Esophagus muscularis mucosa (tissue), 4 donors: ENCODE measurements around the gene ACTR8. TPM values are rescaled to one million over a fixed set of nuclear protein-coding genes. Genes with fewer than 3 reads are reported as not detected.
"Not testable (repeated sequence)": the region's sequence is repeated elsewhere in the genome, so short reads cannot be mapped to it uniquely, and the experiment has no call there.

ENCODE experiments used
- DNase-seq: peaks from one replicate; pipeline ENCODE4 v3.0.0-alpha.2; 2017; ENCODE audit errors: extremely low spot score
- H3K27ac ChIP-seq, 4 donors: fragments of 200-600 bp; sonication (generic); replicated peaks in 1 of 4; 1 replicate in 3 of 4; 2 replicates in 1 of 4; pipeline ENCODE4 v1.5.1; 2016 to 2019; ENCODE audit warnings: mild to moderate bottlenecking in 1 of 4
- H3K27me3 ChIP-seq, 4 donors: fragments of 200-600 bp; sonication (generic); one replicate each; pipeline versions ENCODE4 v1.5.1 to v1.6.0; 2016 to 2019
- H3K36me3 ChIP-seq, 4 donors: fragments of 200-600 bp; sonication (generic); one replicate each; pipeline ENCODE4 v1.5.1; 2016 to 2019
- H3K4me1 ChIP-seq, 4 donors: fragments of 200-600 bp; sonication (generic); one replicate each; pipeline ENCODE4 v1.5.1; 2016 to 2019
- H3K4me3 ChIP-seq, 4 donors: fragments of 200-600 bp; sonication (generic); 1 replicate in 2 of 4; 2 replicates in 2 of 4; pipeline ENCODE4 v1.5.1; 2016 to 2019; ENCODE audit warnings: mild to moderate bottlenecking in 4 of 4, moderate library complexity in 1 of 4
- H3K9me3 ChIP-seq, 4 donors: fragments of 200-600 bp; sonication (generic); 1 replicate in 3 of 4; 2 replicates in 1 of 4; pipeline ENCODE4 v1.5.1; 2016 to 2019
- EP300 ChIP-seq: sonication (generic); formaldehyde crosslinking; IDR thresholded peaks from one replicate; pipeline ENCODE4 v1.6.1; 2017; ENCODE audit warnings: antibody characterized with exemption
- POLR2A ChIP-seq: fragments of 450-650 bp; IDR thresholded peaks from one replicate; pipeline ENCODE4 v1.6.1; 2017; ENCODE audit warnings: antibody characterized with exemption, moderate library complexity, mild to moderate bottlenecking, low read depth
- POLR2AphosphoS5 ChIP-seq, 2 donors: sonication (generic); formaldehyde crosslinking; IDR thresholded peaks; one replicate each; pipeline ENCODE4 v1.6.1; 2017; ENCODE audit warnings: antibody characterized with exemption in 2 of 2
- WGBS: methylation state at CpG from one replicate; pipeline ENCODE4 v1.1.5; 2018; 5-methylcytosine and 5-hydroxymethylcytosine counted together
- intact Hi-C: fragments of 100-400 bp; cut with DNase I; formaldehyde crosslinking; loops from one replicate; pipeline ENCODE4 v1.15.1; 2023
- total RNA-seq, 4 donors: library from RNA; depleted of rRNA; stranded (reverse); fragments of >200 nt; gene quantifications; one replicate each; pipeline versions ENCODE4 v1.1.0 to v1.2.1, GENCODE V29; 2016
- TF ChIP-seq, protein P1 (sequence below), 3 experiments: fragments of 200-600 bp in 2 of 3; fragments of 450-650 bp in 1 of 3; sonication (generic) in 2 of 3; IDR thresholded peaks; one replicate each; pipeline ENCODE4 v1.5.1; 2017 to 2019; ENCODE audit warnings: antibody characterized with exemption in 3 of 3, mild to moderate bottlenecking in 2 of 3, moderate library complexity in 1 of 3

The ACTR8 gene, protein sequence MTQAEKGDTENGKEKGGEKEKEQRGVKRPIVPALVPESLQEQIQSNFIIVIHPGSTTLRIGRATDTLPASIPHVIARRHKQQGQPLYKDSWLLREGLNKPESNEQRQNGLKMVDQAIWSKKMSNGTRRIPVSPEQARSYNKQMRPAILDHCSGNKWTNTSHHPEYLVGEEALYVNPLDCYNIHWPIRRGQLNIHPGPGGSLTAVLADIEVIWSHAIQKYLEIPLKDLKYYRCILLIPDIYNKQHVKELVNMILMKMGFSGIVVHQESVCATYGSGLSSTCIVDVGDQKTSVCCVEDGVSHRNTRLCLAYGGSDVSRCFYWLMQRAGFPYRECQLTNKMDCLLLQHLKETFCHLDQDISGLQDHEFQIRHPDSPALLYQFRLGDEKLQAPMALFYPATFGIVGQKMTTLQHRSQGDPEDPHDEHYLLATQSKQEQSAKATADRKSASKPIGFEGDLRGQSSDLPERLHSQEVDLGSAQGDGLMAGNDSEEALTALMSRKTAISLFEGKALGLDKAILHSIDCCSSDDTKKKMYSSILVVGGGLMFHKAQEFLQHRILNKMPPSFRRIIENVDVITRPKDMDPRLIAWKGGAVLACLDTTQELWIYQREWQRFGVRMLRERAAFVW
- total RNA-seq = 10 to 100 TPM; 18.3 to 30.7 (median 21.9) TPM

DNA sequence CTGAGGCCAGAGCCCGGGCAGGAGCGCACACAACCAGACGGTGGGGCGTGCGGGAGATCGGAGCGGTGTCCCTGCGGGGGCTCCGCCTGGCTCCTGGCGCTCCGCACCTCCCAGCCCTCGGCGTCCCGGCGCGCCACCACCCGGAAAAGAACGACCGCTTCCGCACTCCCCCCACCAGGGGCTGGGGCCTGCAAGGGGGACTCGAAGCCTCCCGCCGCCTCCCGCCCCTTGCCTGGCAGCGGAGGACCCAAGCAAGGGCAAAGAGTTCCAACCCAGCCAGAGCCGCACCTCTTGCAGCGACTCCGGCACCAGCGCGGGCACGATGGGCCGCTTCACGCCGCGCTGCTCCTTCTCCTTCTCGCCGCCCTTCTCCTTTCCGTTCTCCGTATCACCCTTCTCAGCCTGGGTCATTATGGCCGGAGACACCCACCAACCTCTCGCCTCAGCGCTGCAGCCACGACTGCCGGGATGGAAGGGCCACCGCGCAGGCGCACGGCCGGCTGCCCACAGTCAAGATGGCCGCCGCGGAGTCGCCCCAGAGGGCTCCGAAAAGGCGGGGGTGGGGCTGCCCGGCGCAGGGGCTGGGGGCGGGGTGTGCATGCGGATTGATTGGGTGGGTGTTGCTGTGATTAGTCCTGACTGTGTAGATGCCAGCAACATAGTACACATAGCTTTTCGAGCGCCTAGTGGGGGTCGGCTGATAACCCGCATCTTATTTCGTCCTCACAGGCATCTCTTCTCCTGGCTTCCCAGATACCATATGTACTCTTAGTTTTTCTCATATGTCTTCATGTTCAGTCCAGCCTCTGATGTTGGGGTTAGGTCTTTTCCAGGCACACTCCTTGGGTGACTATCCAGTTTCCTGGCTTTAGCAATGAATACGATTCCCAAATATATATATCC is at the start of gene ACTR8:
Gene ACTR8 (minus strand): TSS at position 462 of the 903 bp plus-strand sequence. CDS start 51 bp downstream, at position 411.
- H3K27ac ChIP-seq = peak within 1 kb of the TSS; percentile 84 to 88 (median 86)
- peaks cover 13 to 19% (median 17%) of the 10 kb centered on the region in 4 donors for H3K4me1 ChIP-seq
- peak within 1 kb of the TSS; percentile 68 to 97 (median 89) for H3K4me3 ChIP-seq
- no peaks in the 10 kb centered on the region for H3K9me3 ChIP-seq
- H3K36me3 ChIP-seq = peaks cover 39 to 68% (median 58%) of the 10 kb centered on the region in 4 donors
- TF ChIP-seq, protein P1, sequence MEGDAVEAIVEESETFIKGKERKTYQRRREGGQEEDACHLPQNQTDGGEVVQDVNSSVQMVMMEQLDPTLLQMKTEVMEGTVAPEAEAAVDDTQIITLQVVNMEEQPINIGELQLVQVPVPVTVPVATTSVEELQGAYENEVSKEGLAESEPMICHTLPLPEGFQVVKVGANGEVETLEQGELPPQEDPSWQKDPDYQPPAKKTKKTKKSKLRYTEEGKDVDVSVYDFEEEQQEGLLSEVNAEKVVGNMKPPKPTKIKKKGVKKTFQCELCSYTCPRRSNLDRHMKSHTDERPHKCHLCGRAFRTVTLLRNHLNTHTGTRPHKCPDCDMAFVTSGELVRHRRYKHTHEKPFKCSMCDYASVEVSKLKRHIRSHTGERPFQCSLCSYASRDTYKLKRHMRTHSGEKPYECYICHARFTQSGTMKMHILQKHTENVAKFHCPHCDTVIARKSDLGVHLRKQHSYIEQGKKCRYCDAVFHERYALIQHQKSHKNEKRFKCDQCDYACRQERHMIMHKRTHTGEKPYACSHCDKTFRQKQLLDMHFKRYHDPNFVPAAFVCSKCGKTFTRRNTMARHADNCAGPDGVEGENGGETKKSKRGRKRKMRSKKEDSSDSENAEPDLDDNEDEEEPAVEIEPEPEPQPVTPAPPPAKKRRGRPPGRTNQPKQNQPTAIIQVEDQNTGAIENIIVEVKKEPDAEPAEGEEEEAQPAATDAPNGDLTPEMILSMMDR (IDR thresholded peaks at IDR 0.05) = peak in 1 of 3 experiments; percentile 20
- TF ChIP-seq EP300 = no peak
- TF ChIP-seq POLR2A = no peak
- TF ChIP-seq POLR2AphosphoS5 (IDR thresholded peaks at IDR 0.05) = peak; percentile 77 to 88
- WGBS = 2% methylated on average over 37 of the region's 65 CpGs
- peak; percentile 95 for DNase-seq
- intact Hi-C loops = no loop called here
- no peaks in the 10 kb centered on the region for H3K27me3 ChIP-seq

DNA sequence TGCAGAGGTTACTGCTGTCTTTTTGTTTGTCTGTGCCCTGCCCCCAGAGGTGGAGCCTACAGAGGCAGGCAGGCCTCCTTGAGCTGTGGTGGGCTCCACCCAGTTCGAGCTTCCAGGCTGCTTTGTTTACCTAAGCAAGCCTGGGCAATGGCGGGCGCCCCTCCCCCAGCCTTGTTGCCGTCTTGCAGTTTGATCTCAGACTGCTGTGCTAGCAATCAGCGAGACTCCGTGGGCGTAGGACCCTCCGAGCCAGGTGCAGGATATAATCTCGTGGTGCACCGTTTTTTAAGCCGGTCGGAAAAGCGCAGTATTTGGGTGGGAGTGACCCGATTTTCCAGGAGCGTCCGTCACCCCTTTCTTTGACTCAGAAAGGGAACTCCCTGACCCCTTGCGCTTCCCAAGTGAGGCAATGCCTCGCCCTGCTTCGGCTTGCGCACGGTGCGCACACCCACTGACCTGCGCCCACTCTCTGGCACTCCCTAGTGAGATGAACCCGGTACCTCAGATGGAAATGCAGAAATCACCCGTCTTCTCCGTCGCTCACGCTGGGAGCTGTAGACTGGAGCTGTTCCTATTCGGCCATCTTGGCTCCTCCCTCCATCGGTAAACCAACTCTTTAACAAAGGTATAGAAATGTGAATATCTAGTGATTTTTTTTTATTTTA is 45.4 kb upstream of the ACTR8 start:
- intact Hi-C loops, H3K4me1 ChIP-seq, DNase-seq, H3K4me3 ChIP-seq, H3K36me3 ChIP-seq, H3K27ac ChIP-seq, H3K9me3 ChIP-seq: not testable (repeated sequence)
- H3K27me3 ChIP-seq = peaks cover 0 to 11% (median 0%) of the 10 kb centered on the region in 4 donors
- 89% methylated on average over 22 of the region's 30 CpGs for WGBS

DNA sequence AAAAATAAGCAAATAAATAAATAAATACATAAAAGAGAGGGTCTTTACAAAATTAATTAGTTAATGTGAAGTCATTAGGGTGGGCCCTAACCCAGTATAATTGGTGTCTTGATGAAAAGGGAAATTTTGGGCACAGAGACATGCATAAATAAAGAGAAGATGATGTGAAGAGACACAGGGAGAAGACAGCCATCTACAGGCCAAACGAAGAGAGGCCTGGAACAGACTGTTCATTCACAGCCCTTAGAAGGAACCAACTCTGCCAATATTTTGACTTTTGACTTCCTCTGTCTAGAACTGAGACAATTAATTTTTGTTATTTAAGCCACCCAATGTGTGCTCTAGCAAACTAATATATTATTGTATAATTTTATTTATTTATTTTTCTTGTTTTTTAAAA is 39.3 kb upstream of the ACTR8 start:
- DNase-seq = no peak
- H3K27me3 ChIP-seq = peaks cover 0 to 9% (median 0%) of the 10 kb centered on the region in 4 donors
- TF ChIP-seq EP300 (no peak), POLR2AphosphoS5 (IDR thresholded peaks at IDR 0.05) (no peak), POLR2A (no peak)
- TF ChIP-seq, protein P1 (IDR thresholded peaks at IDR 0.05) = no peak
- H3K4me1 ChIP-seq = no peaks in the 10 kb centered on the region
- WGBS = 61% methylated on average over 1 of the region's 1 CpG
- H3K36me3 ChIP-seq = no peaks in the 10 kb centered on the region
- no peak overlapping the region for H3K4me3 ChIP-seq
- peaks cover 0 to 19% (median 11%) of the 10 kb centered on the region in 4 donors for H3K9me3 ChIP-seq
- H3K27ac ChIP-seq = no peak overlapping the region
- intact Hi-C loops = no loop called here

DNA sequence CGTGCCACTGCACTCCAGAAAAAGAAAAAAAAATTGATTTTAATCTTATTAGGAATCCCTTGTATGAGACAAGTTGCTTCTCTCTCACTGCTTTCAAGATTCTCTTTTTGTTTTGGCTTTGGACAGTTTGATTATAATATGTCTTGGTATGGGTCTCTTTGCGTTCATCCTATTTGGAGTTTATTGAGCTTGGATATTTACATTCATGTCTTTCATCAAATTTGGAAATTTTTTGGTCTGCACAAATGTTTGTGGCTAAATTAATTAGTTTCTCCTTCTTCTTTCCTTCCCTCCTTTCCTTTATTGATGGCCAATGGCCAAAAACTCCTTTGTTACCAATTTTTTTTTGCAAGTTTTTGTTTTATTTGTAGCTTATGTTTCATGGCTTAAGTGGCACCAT is 37.8 kb upstream of the ACTR8 start:
- Histone ChIP-seq H3K27me3 (peaks cover 0 to 9% (median 0%) of the 10 kb centered on the region in 4 donors), H3K27ac (no peak overlapping the region), H3K36me3 (no peaks in the 10 kb centered on the region), H3K4me1 (no peaks in the 10 kb centered on the region), H3K9me3 (peaks cover 0 to 19% (median 11%) of the 10 kb centered on the region in 4 donors), H3K4me3 (no peak overlapping the region)
- TF ChIP-seq EP300 (no peak), POLR2A (no peak)
- intact Hi-C loops = no loop called here
- 85% methylated on average over 2 of the region's 2 CpGs for WGBS
- DNase-seq = no peak

DNA sequence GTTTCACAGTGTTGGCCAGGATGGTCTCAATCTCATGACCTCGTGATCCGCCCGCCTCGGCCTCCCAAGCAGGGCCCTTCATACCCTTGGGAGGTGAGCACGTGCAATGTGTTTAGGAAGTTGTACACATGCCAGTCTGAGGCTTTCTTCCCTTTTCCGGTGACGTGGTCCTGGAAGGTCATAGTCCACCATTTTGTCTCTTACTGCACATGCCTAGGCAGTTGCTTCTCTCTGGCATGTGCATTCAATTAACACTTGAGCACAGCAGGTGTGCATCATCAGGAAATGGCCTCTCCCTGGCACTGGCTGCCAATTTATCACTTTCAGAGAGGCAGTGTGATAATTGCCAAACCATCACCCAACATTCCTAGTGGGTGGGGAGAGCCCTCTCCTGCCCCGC is 31.4 kb upstream of the ACTR8 start:
- TF ChIP-seq EP300 (no peak), POLR2AphosphoS5 (IDR thresholded peaks at IDR 0.05) (no peak), POLR2A (no peak)
- TF ChIP-seq, protein P1 (IDR thresholded peaks at IDR 0.05) = no peak
- peaks cover 0 to 5% (median 2%) of the 10 kb centered on the region in 4 donors for H3K9me3 ChIP-seq
- peaks cover 0 to 19% (median 0%) of the 10 kb centered on the region in 4 donors for H3K27me3 ChIP-seq
- WGBS = 77% methylated on average over 8 of the region's 8 CpGs
- no peak for DNase-seq
- no peaks in the 10 kb centered on the region for H3K36me3 ChIP-seq
- no peaks in the 10 kb centered on the region for H3K4me1 ChIP-seq
- intact Hi-C loops = no loop called here
- no peak overlapping the region for H3K27ac ChIP-seq
- no peak overlapping the region for H3K4me3 ChIP-seq
